GM10266 (cell line): ENCODE data around the gene KLRF1.

Experiments used
- DNase-seq: peaks from one replicate; pipeline ENCODE4 v3.0.0; 2012; ENCODE audit errors: extremely low spot score
- CTCF ChIP-seq: IDR thresholded peaks from 2 replicates; pipeline ENCODE4 v1.5.1; 2012; ENCODE audit warnings: mild to moderate bottlenecking, low read depth; ENCODE audit not compliant: control insufficient read depth, insufficient read depth; ENCODE audit errors: missing control alignments

The KLRF1 gene

GRCh38 chr12:9827209-9827888, at the start of gene KLRF1:
Gene KLRF1, plus strand, starts transcription at chr12:9827481. Its CDS starts 64 bp downstream, at chr12:9827545.
- DNase-seq = no peak
- no peak for TF ChIP-seq CTCF

- DNase-seq = no peak
- no peak for TF ChIP-seq CTCF
Observed at GRCh38 chr12:9779209-9779608, 48.1 kb upstream of the KLRF1 start.

DNA sequence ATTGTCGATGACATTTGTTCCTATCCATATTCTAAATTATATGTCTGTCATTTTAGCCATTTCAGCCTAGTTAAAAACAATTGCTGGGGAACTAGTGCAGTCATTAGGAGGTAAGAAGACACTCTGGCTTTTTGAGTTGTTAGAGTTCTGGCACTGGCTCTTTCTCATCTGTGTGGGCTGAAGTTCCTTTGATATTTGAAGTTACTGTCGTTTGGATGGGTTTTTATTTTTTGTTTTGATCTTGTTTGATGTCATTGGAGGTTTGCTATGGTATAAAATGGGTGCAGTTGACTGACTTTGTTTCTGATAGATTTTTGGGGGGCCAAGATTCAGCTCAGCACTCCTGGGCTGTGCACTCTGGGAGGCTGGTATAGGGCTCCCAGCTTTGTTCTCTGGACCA, 45.9 kb upstream of the KLRF1 start:
- no peak for DNase-seq
- no peak for TF ChIP-seq CTCF

GRCh38 chr12:9782547-9783382, 44.5 kb upstream of the KLRF1 start:
- TF ChIP-seq CTCF = no peak
- DNase-seq = no peak

DNA sequence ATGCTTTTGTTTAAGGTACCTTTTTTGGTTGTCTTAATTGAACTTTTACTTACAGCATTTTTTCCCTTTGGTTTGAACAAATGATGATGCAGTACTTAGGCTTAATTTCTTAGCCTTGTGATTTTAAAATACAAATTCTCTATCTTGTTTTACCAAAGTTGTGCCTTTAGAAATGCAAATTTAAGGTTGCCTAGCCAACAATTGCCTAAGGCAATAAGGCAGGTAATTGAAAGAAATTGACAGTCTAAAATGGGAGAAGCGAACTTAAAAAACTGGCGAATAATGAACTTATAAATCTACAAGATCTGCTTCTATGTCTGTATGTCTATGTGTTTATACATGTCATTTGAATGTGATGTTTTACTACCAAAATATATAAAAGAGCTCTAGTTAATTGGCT, 43.0 kb upstream of the KLRF1 start:
- TF ChIP-seq CTCF = no peak
- no peak for DNase-seq

DNA sequence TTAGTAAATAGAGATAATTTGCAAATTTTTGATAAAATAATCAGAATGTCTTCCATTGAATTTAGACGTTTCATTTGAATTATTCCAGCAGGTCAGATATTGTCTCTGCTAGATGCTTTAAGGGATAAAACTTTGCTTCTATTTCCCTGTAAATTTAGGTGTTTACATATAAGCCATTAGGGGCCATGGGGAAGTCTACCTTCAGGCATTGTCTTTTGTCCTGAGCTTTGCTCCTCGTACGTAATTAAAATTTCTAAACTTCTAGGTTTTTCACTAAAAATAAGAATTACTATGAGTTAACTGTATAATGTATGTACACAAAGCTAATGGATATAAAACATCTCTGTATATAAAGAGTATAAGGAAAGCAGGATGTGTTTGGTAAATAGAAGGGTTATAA, 42.5 kb upstream of the KLRF1 start:
- no peak for DNase-seq
- TF ChIP-seq CTCF = no peak

DNA sequence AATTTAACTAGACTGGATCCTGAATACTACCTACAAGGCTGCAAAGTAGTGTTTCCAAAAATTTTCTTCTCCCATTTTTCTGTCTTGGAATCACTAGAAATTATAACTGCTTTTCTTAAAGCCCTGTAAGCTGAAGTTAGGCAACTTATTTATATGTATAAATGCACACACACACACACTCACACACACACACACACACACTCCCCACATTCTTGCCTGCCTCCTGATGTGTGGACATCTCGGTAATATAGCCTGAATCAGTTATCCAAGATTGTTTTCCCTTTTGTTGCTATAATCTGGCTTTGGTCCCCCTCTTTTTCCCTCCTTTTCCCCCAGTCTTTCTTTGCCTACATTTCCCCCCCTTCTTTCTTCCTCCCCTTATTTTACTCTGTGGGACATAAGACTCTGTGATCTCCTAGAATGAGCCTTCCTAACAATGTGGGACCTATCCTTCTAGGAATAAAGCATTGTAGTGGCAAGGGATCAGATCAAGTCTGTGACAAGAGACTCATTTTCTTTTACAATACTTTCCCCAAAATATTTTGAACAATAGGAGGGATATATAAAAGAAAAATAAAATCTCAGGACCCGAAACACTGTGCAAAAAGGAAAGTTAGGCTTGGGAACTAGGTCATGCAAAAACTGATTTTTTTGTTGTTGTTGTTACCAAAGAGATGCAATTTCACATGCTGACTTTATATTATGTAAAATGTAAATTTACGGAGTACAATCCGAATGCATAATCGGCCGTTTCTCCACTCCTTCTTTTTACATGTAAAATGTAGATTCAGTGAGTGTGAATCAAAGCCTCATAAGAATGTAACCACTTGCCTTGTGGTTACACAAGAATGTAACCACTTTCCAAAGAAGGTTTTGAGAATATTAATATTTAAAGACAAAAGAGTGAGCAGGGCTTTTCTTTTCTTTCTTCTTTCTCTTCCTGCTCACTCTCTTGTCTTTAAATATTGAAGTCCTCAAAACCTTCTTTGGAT, 40.3 kb upstream of the KLRF1 start:
- no peak for TF ChIP-seq CTCF
- DNase-seq = no peak
